ENCODE data around the gene TAF12. TPM values are rescaled to one million over a fixed set of nuclear protein-coding genes. Genes with fewer than 3 reads are reported as not detected.

Gene TAF12
- total RNA-seq, 1 experiment from 2014 or later, result 28.4 TPM

GRCh38 chr1:28579401-28579800 lies 63.5 kb downstream of the TAF12 start:
- POLR2A ChIA-PET (ENCODE audit: unreplicated experiment), result interaction anchor here (0.6 to 1.1 kb wide), 4 partner anchors 22 to 313 kb away, joined by 8 to 45 read pairs (median 27); no protein-coding TSS in a partner anchor
- H3K27me3 ChIP-seq (ENCODE audit: insufficient read depth, low read depth), result no peaks in the 10 kb centered on the region
- H3K9me2 ChIP-seq (ENCODE audit: insufficient read depth), result no peaks in the 10 kb centered on the region
- peaks cover 30% of the 10 kb centered on the region for H3K79me2 ChIP-seq (ENCODE audit: low read depth)
- peaks cover 9% of the 10 kb centered on the region for H3K4me1 ChIP-seq (replicated peaks; ENCODE audit: insufficient read depth)
- no TSS peak for BruUV-seq (replicated peaks)
- H3K9me3 ChIP-seq (ENCODE audit: insufficient read depth, low read depth), result no peaks in the 10 kb centered on the region
- peak overlapping the region; percentile 81 for H3K27ac ChIP-seq
- H4K20me1 ChIP-seq (ENCODE audit: insufficient read depth), result peaks cover 28% of the 10 kb centered on the region
- intact Hi-C loops (cut with micrococcal nuclease; ENCODE audit: unreplicated experiment), result no loop called here
- peak overlapping the region; percentile 82 for H3K4me2 ChIP-seq
- no peak overlapping the region for H2AFZ ChIP-seq
- TF ChIP-seq CTCF (conservative IDR thresholded peaks at IDR 0.05), result no peak
- TF ChIP-seq EZH2 (IDR thresholded peaks at IDR 0.05; ENCODE audit: low read depth), result no peak
- peaks cover 56% of the 10 kb centered on the region for H3F3A ChIP-seq (ENCODE audit: insufficient read depth, low read depth)
- CTCF ChIA-PET, result interaction anchor here (0.6 to 0.7 kb wide), 2 partner anchors 23 to 38 kb away, joined by 4 to 15 read pairs; no protein-coding TSS in a partner anchor
- H3K36me3 ChIP-seq (ENCODE audit: low read depth), result peaks cover 28% of the 10 kb centered on the region
- no peak for DNase-seq
- H3K4me3 ChIP-seq, result peak overlapping the region; percentile 87

DNA sequence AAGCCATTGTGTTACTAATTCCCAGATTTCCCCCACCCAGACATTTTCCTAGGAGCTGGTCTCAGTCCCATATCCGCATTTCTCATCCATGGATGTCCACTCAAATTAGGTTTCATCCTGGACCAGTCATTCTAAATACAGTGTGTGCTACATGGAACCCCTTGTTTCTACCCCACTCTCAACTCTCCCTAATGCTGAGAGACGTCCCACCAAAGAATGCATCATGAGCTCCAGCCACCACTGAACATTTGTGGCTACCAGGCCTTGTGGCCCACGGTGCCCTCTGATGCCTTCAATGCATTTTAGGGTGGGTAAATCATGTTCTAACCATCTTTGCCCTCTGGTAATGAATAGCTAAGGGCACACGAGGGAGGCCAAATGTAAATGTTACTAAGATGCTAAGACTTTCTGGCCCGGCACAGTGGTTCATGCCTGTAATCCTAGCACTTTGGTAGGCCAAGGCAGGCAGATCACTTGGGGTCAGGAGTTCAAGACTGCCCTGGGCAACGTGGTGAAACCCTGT lies 64.1 kb downstream of the TAF12 start:
- CTCF ChIA-PET, result interaction anchor here (0.7 kb wide), 1 partner anchor 23 kb away, joined by 4 read pairs; no protein-coding TSS in a partner anchor
- BruUV-seq (replicated peaks), result no TSS peak
- Histone ChIP-seq H3K27ac (peak overlapping the region; percentile 81), H3K36me3 (ENCODE audit: low read depth) (peaks cover 28% of the 10 kb centered on the region), H2AFZ (no peak overlapping the region), H3K9me2 (ENCODE audit: insufficient read depth) (no peaks in the 10 kb centered on the region), H3F3A (ENCODE audit: insufficient read depth, low read depth) (peaks cover 56% of the 10 kb centered on the region), H3K27me3 (ENCODE audit: insufficient read depth, low read depth) (no peaks in the 10 kb centered on the region), H4K20me1 (ENCODE audit: insufficient read depth) (peaks cover 28% of the 10 kb centered on the region), H3K4me3 (no peak overlapping the region), H3K79me2 (ENCODE audit: low read depth) (peaks cover 30% of the 10 kb centered on the region), H3K4me1 (replicated peaks; ENCODE audit: insufficient read depth) (peaks cover 9% of the 10 kb centered on the region), H3K9me3 (ENCODE audit: insufficient read depth, low read depth) (no peaks in the 10 kb centered on the region), H3K4me2 (peak overlapping the region; percentile 82; the same call in 1 of the 2 replicates)
- intact Hi-C loops (cut with micrococcal nuclease; ENCODE audit: unreplicated experiment), result no loop called here
- TF ChIP-seq CTCF (conservative IDR thresholded peaks at IDR 0.05), result no peak
- no peak for TF ChIP-seq EZH2 (IDR thresholded peaks at IDR 0.05; ENCODE audit: low read depth)
- POLR2A ChIA-PET (ENCODE audit: unreplicated experiment), result interaction anchor here (0.6 kb wide), 4 partner anchors 21 to 313 kb away, joined by 8 to 21 read pairs (median 8); no protein-coding TSS in a partner anchor
- DNase-seq, result no peak

DNA sequence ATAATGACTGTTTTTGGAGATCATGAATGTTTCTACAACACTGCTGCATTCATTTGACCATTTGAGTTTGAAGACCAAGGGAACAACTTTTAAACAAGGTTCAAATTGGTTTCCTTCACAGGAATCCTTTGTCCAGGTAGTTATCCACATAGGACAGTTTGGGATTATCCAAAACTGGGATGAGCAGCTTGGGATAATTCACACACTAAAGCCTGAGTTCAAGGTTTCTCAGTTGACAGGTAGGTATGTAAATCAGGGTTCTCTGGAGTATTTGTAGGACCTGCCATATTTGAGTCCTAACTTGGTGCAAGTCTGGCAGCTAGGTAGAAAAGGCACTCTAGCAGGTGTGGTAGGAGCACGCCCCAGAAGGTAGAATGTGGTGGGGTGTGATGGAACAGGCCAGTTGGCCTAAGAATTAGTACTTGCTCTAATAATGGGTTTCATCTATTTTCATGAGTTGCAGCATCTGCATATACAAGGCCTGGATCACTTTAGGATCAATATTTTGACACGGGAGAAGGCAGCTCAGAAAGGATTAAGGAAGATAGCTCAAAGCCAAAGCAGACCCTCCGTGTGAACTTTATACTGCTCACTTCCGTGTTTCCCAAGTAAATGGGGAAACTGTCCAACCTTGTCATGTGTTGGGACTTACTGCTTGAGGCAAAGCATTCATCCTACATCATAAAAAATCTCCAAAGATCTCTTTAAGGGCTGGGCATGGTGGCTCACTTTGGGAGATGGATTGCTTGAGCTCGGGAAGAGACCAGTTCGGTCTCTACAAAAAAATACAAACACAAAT lies 64.9 kb downstream of the TAF12 start:
- Histone ChIP-seq H3K4me1 (replicated peaks; ENCODE audit: insufficient read depth) (peaks cover 9% of the 10 kb centered on the region), H4K20me1 (ENCODE audit: insufficient read depth) (peaks cover 28% of the 10 kb centered on the region), H3K27ac (peak overlapping the region; percentile 22; the same call in 1 of the 2 replicates), H3F3A (ENCODE audit: insufficient read depth, low read depth) (peaks cover 56% of the 10 kb centered on the region), H3K36me3 (ENCODE audit: low read depth) (peaks cover 28% of the 10 kb centered on the region), H3K9me3 (ENCODE audit: insufficient read depth, low read depth) (no peaks in the 10 kb centered on the region), H2AFZ (no peak overlapping the region), H3K27me3 (ENCODE audit: insufficient read depth, low read depth) (no peaks in the 10 kb centered on the region), H3K9me2 (ENCODE audit: insufficient read depth) (no peaks in the 10 kb centered on the region), H3K4me3 (no peak overlapping the region), H3K79me2 (ENCODE audit: low read depth) (peaks cover 30% of the 10 kb centered on the region), H3K4me2 (no peak overlapping the region)
- BruUV-seq (replicated peaks), result no TSS peak
- no peak for TF ChIP-seq CTCF (conservative IDR thresholded peaks at IDR 0.05)
- no peak for TF ChIP-seq EZH2 (IDR thresholded peaks at IDR 0.05; ENCODE audit: low read depth)
- CTCF ChIA-PET, result no interaction called here
- DNase-seq, result no peak
- intact Hi-C loops (cut with micrococcal nuclease; ENCODE audit: unreplicated experiment), result no loop called here
- POLR2A ChIA-PET (ENCODE audit: unreplicated experiment), result interaction anchor here (0.6 to 0.7 kb wide), 3 partner anchors 24 to 299 kb away, joined by 3 to 9 read pairs (median 8); no protein-coding TSS in a partner anchor

All from PC-9 (cell line).